A549 (cell line): ENCODE data around the gene SLC24A4.

Source experiments
- BHLHE40 ChIP-seq: IDR thresholded peaks from 2 replicates; pipeline ENCODE4 v1.6.1; 2012; ENCODE audit warnings: low read depth, low read length, inconsistent platforms
- FOSL2 ChIP-seq, 2 experiments: fragments of 450-650 bp in 1 of 2; fragments of >200 bp in 1 of 2; sonication (Bioruptor Twin) in 1 of 2; formaldehyde crosslinking; IDR thresholded peaks; 2 replicates each; pipeline versions ENCODE4 v1.5.0 to v1.6.1; 2016 to 2020; ENCODE audit warnings: mild to moderate bottlenecking in 1 of 2, moderate library complexity in 1 of 2
- HDAC2 ChIP-seq: fragments of 200-600 bp; sonication (generic); IDR thresholded peaks from 2 replicates; pipeline ENCODE4 v1.6.1; 2016
- JUN ChIP-seq, 2 experiments: fragments of >200 bp; sonication (Bioruptor Twin); formaldehyde crosslinking; IDR thresholded peaks; 2 replicates in 1 of 2; 3 replicates in 1 of 2; pipeline ENCODE4 v1.6.1; 2016 to 2017
- KDM1A ChIP-seq: fragments of 200-600 bp; sonication (generic); IDR thresholded peaks from 2 replicates; pipeline ENCODE4 v1.6.1; 2016; ENCODE audit warnings: low read depth, mild to moderate bottlenecking
- MAFK ChIP-seq: fragments of 450-650 bp; IDR thresholded peaks from 2 replicates; pipeline ENCODE4 v1.6.1; 2014; ENCODE audit not compliant: partially characterized antibody
- MYC ChIP-seq: IDR thresholded peaks from 2 replicates; pipeline ENCODE4 v1.6.1; 2012; ENCODE audit warnings: mild to moderate bottlenecking, inconsistent platforms, low read length, improper control_type of control experiment, borderline replicate concordance
- NFE2L2 ChIP-seq: fragments of 150-350 bp; conservative IDR thresholded peaks from 2 replicates; pipeline ENCODE4 v1.6.1; 2014; ENCODE audit warnings: low read length
- POLR2A ChIP-seq: IDR thresholded peaks from 2 replicates; pipeline ENCODE4 v1.6.1; 2012; ENCODE audit warnings: mild to moderate bottlenecking, low read length
- SMC3 ChIP-seq: fragments of >200 bp; sonication (Bioruptor Twin); formaldehyde crosslinking; IDR thresholded peaks from 3 replicates; pipeline ENCODE4 v1.6.1; 2018; ENCODE audit warnings: inconsistent platforms
- ZFP36 ChIP-seq: fragments of 450-650 bp; IDR thresholded peaks from 2 replicates; pipeline ENCODE4 v1.6.1; 2014; ENCODE audit warnings: borderline replicate concordance; ENCODE audit not compliant: partially characterized antibody
- TF ChIP-seq, protein P1 (sequence below): fragments of 250-450 bp; sonication (Bioruptor Pico); IDR thresholded peaks from 2 replicates; pipeline ENCODE4 v1.5.0; 2021; ENCODE audit warnings: mild to moderate bottlenecking, moderate library complexity, borderline replicate concordance
- TF ChIP-seq, protein P2 (sequence below): fragments of >200 bp; sonication (Bioruptor Twin); formaldehyde crosslinking; IDR thresholded peaks from 3 replicates; pipeline ENCODE4 v1.5.1; 2016
- TF ChIP-seq, protein P3 (sequence below): IDR thresholded peaks from 2 replicates; pipeline ENCODE4 v1.6.1; 2012

DNA sequence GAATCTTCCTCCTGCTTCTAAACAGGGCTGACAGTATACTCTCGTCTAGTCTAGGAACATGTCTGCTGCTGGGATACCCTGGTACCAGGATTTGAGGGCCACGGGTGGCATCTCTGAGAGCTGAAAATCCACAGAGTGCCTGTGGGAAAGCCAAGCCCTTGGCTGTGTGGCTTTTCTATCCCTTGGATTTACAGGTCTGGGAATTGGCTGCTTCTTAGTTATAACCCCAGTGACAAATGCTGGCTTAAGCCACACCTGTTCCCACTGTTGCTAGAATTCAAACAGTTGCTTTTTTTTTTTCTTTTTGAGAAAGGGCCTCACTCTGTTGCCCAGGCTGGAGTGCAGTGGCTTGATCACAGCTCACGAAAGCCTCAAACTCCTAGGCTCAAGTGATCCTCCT, 176.3 kb downstream of the SLC24A4 start:
- TF ChIP-seq NFE2L2 (no peak), POLR2A (no peak), BHLHE40 (no peak), SMC3 (no peak), ZFP36 (no peak), JUN (IDR thresholded peaks at IDR 0.05) (no peak), KDM1A (no peak), HDAC2 (no peak), MAFK (no peak), MYC (no peak), FOSL2 (IDR thresholded peaks at IDR 0.05) (no peak), FOSL2 (CRISPR knock-in tag; IDR thresholded peaks at IDR 0.05) (no peak)
- TF ChIP-seq, protein P1, sequence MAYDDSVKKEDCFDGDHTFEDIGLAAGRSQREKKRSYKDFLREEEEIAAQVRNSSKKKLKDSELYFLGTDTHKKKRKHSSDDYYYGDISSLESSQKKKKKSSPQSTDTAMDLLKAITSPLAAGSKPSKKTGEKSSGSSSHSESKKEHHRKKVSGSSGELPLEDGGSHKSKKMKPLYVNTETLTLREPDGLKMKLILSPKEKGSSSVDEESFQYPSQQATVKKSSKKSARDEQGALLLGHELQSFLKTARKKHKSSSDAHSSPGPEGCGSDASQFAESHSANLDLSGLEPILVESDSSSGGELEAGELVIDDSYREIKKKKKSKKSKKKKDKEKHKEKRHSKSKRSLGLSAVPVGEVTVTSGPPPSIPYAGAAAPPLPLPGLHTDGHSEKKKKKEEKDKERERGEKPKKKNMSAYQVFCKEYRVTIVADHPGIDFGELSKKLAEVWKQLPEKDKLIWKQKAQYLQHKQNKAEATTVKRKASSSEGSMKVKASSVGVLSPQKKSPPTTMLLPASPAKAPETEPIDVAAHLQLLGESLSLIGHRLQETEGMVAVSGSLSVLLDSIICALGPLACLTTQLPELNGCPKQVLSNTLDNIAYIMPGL (CRISPR knock-in tag), result no peak
- TF ChIP-seq, protein P2, sequence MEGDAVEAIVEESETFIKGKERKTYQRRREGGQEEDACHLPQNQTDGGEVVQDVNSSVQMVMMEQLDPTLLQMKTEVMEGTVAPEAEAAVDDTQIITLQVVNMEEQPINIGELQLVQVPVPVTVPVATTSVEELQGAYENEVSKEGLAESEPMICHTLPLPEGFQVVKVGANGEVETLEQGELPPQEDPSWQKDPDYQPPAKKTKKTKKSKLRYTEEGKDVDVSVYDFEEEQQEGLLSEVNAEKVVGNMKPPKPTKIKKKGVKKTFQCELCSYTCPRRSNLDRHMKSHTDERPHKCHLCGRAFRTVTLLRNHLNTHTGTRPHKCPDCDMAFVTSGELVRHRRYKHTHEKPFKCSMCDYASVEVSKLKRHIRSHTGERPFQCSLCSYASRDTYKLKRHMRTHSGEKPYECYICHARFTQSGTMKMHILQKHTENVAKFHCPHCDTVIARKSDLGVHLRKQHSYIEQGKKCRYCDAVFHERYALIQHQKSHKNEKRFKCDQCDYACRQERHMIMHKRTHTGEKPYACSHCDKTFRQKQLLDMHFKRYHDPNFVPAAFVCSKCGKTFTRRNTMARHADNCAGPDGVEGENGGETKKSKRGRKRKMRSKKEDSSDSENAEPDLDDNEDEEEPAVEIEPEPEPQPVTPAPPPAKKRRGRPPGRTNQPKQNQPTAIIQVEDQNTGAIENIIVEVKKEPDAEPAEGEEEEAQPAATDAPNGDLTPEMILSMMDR, result no peak
- TF ChIP-seq, protein P3, sequence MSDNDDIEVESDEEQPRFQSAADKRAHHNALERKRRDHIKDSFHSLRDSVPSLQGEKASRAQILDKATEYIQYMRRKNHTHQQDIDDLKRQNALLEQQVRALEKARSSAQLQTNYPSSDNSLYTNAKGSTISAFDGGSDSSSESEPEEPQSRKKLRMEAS, result no peak
